DMS 273 treated with DMSO at 0.1 percent for 48 hours (cell line): ENCODE measurements around the gene COL4A5.

ENCODE experiments used
- DNase-seq: peaks from one replicate; lab custom pipeline; 2025; lab: John Stamatoyannopoulos, UW

The COL4A5 gene

DNA sequence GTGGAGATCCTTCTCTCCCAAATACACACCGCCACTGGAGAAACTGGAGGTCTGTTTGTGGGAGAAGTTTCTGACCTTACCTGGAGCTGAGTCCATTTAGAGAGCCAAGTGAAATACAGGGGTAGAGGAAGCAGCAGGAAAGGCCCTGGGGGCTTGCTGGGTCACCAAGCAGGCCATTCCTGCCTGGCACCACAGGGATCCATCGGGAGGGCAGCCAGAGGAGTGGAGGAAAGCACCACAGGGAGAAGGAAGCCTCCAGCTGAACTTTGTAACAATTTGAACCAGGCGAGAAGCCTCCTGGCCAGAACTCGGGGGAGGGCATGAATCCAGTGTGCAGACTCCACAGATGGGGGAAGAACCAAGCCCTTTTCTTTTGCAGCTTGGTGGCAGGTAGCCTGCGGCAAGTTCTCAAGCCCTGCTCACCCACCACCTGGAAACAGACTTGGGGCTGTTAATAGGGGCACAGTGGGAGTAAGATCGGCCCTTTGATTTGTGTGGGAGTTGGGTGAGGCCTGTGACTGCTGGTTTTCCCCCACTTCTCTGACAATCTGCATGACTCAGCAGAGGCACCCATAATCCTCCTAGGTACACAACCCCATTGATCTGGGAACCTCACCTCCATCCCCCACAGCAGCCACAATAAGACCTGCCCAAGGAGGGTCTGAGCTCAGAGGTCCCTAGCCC lies 202.1 kb downstream of the COL4A5 start:
- DNase-seq = no peak

DNA sequence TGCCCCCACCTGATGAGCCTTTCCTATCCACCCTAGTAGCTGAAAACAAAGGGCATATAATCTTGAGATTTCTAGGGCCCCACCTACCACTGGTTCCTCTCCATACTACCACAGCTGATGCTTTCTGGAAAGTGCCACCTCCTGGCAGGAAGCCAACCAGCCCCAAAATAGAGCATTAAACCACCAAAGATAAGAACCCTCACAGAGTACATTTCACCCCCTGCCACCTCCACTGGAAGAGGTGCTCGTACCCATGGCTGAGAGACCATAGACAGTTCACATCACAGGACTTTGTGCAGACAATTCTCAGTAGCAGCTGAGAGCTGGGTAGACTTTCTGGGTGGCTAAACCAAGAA lies 202.6 kb downstream of the COL4A5 start:
- DNase-seq = no peak

DNA sequence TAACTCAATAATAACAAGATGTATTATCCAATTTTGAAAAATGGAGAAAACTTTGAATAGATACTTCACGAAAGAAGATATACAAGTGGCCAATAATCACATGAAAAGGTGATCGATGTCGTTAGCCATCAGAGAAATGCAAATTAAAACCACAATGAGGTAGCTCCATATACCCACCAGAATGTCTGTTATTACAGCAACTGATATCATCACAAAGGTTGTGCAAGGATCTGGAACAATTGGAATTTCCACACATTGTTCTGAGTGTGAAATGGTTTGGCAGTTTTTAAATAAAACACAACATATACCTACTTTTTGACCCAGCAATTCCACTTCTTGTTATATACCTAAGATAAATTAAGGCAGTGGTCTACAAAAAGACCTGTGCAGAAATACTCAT lies 225.1 kb downstream of the COL4A5 start:
- DNase-seq = no peak

DNA sequence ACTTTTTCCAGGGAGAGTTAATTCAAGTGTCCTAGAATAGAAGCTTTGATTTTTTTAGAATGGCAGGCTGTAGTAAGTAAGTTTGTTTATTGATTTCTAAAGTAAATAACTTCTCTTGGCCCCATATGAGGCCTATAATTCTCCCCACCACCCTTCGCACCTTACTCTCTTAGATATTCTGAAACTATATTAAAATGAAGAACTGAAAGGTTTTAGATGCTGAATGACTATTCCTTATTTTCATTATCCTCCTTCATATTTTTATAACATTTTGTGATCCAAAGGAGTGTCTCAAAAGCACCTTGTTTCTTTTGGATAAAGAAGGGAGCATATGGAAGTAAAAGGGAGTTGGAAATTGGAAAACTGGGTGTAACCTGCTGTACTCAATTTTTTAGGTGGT lies 226.5 kb downstream of the COL4A5 start:
- no peak for DNase-seq

DNA sequence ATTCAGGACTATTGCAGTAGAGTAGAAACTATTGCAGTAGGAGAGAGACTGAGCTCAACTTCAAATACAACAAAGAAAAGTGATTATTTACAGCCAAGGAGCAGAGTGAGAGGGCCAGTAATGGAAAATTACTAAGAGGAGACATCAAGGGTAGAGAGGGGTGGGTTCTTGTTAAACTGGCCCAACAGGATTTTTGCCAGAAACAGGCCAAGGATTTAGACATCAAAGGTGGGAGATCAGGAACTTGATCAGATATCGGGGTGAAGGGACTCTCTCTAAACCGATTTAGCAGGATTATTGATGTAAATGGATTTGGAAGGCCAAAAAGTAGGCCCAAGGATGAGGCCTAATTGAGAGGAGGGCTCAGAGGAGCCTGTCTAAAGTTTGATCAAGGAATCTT lies 231.9 kb downstream of the COL4A5 start:
- DNase-seq = no peak

DNA sequence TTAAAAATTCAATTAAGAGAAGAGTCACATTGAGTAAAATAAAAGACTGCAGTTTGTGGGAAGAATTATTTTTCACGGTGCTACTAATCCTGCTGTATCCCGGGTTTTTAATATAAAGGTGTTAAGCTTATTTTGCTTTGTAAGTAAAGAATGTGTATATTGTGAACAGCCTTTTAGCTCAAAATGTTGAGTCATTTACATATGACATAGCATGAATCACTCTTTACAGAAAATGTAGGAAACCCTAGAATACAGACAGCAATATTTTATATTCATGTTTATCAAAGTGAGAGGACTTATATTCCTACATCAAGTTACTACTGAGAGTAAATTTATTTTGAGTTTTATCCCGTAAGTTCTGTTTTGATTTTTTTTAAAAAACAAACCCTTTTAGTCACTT lies 257.1 kb downstream of the COL4A5 start:
- DNase-seq = no peak

DNA sequence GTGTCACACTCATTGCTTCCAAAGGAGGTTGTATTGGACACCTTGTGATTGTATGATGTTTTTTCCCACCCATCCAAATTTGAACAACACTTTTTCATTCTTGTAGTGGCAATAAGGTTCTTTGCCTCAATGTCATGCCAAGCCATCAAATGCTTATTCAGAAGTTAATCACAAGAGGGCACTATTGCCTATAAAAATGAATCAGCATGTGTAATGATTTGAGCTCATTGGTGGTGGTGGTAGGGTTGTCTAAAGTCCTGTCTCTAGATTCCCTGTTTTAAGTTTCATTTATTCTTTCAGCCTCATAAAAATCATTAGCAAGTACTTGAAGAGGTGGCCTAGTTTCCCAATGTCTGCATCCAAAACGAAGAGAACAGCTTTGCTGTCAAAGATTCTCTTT lies 259.7 kb downstream of the COL4A5 start:
- no peak for DNase-seq

DNA sequence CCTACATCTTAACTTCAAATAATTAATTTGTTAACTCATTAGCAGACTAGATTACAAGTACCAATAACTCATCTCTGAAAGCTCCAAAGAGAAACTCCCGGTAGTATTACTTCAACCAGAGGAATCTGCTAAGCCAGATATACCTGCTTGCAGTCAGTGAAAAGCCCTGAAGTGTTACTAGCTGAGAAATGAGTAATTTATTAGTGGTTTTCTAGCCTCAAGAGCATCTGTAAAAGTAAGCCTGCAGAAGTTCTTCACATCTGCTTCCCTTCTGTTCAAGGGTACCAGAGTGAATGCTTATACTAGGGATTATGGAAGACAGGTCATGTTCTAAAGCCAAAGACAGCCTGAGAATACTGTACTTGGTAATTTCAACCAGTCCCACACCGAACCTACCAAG lies 262.0 kb downstream of the COL4A5 start:
- no peak for DNase-seq

DNA sequence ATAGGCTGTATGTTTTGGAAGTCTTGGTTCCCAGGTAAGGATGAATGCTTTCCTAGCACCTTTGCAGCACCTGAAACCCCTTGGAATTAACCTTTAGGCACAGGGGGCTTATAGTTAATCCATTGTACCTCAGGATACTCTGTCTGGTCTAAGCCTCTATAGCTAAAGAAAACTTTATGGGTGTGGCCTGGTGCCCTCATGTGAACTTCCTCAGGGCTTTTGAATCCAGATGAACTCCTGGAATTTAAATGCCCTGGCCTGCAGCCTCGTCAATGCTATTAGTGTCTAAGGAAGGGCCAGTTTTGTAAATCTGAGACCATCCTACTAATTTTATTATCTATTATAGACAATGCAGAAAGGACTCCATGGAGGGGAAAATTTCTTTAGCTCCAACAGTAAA lies 262.9 kb downstream of the COL4A5 start:
- DNase-seq = no peak

DNA sequence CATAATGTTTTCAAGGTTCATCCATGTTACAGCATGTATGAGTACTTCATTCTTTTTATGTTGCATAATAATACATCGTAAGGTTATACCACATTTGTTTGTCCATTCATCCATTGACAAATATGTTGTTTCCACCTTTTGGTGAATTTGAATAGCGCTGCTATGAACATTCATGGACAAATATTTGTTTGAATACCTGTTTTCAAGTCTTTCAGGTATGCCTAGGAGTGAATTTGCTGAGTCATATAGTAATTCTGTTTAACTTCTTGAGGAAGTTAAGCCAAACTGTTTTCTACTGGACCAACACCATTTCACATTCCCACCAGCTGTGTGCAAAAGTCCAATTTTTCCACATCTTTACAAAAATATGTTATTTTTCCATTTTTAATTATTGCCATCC lies 265.2 kb downstream of the COL4A5 start:
- no peak for DNase-seq

DNA sequence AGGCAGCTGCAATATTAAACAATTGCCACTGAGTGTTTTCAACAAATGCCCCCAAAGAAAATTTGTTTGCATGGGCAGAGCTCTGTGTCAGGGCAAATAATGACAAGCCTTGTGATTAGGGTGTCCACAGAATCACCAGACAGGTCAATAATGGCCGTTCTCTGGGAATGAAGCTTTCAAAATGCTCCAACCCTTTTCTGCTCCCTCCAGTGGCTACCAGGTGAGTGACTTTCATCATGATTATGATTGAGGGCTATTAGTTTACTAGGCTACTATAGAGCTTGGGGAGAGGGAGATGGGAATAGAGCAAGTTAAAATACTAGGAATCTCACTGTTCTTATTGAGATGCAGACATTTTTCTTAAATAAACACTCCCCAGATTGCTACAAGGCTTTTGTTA lies 273.2 kb downstream of the COL4A5 start:
- DNase-seq = no peak

DNA sequence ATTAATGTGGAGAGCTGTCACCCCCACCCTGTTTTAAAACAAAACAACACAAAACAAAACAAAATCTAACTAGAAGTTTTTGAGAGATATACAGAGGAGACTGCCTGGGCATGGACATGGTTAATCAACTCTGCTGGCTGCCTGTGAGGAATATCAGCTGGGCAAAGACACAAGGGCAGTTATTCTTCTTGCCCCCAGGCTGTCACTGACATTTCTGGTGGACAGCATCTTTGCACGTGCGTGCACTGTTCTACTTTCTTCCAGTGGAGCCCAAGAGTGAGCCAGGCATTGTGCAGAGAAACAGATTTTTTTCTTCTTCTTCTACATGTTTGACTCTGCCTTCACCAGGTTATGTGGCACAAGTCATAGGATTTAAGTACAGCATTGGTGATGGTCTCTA lies 282.9 kb downstream of the COL4A5 start:
- no peak for DNase-seq

DNA sequence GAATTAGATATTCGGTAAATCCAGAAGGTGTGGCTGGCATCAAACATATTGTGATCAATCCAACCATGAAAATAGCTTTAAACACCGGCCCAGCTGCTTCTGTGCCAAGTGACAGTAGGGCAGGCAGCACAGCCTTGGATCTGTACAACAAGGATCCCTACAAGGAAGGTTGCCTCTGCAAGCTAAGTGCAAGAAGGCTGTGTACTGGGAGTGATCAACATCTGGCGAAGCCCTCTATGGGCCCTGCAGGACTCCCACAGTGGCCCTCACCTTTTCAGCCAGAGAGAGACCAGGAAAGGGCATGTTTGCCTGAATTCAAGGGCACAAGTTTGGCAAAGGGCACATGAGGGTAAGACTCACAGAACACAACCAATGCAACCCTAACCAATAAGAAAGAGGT lies 287.1 kb downstream of the COL4A5 start:
- DNase-seq = no peak

DNA sequence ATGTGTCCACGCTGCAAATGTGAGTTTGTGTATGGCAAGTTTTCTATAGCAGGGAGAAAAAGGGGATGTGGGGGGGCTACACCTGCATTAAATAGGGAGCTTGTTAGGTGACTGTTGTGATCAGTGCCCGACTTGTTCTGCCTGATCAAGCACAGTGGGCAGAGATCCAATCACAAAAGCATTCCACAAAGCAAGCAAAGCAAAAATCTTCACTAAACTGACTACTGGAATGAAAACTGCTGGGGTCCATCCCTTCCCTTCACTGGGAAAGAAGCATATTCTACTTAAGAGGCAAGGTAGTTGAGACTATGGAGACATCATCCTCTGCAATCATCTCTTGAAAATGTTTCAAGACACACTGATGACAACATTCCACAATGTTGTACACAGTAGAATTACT lies 291.5 kb downstream of the COL4A5 start:
- no peak for DNase-seq

DNA sequence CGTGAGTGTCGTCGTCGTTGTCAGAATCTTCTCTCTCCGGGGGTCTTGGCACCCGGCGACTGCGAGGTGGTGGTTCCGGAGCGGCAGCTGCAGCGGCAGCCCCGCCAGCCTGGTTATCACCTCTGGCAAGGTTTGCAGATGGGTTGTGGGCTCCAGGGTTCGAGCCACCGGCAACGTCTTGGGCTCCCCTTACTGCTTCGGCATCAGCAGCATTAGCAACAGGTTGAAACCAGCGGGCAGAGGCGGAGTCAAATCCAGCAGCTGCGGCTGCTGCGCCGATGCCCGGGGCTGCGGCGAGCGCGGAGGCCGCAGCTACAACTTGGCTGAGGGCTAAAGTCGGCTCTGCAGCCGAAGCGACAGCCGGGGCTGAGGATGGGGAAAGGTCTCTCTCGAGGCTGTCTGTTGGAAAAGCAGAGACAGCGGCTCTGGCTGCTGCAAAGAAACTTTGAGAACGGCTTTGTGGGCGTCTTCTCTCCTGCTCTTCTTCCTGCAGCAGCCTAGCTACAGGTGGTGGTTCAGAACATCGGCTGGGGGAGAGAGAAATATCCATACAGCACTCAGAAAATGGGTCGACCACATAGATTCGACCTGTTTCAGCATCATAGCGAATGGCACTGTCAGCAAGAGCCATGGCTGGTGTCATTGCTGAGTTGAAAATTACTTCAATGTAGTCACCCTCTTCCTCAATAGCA lies 293.1 kb downstream of the COL4A5 start:
- no peak for DNase-seq

DNA sequence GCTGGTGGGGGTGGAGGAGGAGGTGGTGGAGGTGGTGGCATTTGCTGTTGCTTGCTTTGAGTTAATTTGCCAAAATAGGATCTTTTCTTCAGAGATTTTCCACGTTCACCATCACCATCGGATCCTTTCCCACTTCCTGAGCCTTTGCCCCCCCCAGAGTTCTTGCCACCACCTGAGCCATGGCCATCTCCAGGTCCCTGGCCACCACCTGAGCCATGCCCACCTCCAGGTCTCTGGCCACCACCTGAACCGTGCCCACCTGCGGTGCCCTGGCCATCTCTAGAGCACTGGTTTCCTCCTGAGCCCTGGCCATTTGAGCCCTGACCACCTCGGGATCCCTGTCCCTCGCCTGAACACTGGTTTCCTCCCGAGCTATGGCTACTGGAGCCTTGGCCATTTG lies 294.8 kb downstream of the COL4A5 start:
- no peak for DNase-seq

DNA sequence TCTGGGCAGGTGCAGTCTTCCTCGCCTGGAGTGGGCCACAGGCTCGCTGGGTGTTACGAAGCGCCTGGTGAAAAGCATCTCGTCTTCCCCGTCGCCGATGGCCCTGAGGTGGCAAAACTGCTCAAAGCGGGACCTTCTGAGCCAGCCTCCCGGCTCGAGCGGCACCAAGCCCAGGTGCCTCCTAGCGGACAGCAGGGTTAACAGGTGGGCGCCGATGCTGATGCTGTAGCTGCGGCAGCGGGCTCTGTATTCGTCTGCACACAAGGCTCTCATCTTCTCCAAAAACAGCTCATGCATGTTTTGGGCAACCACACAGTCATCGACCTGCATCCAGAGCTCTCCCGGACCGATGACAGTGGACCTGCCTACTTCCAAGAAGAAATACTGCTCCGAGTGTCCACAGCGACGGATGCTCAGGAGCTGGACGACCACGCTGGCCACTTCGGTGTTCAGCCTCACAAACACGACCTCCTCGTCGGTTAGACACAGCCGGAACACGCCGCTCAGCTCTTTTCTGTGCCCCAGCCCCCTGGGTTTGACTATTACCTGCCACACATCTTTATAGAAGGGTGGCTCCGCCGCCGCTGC lies 295.5 kb downstream of the COL4A5 start:
- DNase-seq = no peak

DNA sequence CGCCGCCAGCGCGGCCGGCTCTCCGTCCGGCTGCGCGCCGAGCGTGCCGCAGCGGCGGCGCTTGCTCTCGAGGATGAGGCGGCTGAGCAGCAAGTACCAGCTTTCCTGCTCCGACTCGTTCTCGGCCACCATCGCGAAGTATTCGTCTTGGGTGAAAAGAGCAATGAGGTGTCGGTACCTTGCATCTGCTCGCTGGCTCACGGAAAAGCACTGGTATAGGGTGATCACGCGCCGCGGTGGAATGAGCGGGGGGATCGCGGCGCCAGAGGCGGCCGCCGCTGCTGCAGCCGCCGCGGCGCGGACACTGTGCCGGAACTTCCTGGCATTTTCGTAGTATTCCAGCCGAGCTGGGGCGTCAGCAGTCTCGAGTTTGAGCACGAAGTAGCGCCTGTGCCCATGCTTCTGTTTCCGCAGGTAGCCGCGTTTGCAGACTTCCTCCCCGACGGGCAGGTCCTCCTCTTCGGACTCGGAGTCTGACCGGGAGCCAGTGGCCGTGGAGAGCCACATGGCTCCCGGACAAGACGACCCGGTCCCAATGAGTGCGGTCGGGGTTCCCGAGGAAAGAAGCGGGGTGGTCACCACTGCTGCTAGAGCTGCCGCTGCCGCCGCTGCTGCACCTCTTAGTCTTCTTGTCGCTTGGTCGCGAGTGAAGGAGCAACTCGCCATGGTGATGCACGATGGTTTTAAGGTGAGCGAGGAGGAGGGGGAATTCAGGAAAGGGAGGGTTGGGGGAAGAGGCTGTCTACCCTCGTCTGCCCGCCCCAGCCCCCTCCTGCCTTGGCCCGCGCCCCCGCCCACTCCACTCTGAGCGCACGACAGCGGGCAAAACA lies 296.3 kb downstream of the COL4A5 start:
- DNase-seq = no peak

DNA sequence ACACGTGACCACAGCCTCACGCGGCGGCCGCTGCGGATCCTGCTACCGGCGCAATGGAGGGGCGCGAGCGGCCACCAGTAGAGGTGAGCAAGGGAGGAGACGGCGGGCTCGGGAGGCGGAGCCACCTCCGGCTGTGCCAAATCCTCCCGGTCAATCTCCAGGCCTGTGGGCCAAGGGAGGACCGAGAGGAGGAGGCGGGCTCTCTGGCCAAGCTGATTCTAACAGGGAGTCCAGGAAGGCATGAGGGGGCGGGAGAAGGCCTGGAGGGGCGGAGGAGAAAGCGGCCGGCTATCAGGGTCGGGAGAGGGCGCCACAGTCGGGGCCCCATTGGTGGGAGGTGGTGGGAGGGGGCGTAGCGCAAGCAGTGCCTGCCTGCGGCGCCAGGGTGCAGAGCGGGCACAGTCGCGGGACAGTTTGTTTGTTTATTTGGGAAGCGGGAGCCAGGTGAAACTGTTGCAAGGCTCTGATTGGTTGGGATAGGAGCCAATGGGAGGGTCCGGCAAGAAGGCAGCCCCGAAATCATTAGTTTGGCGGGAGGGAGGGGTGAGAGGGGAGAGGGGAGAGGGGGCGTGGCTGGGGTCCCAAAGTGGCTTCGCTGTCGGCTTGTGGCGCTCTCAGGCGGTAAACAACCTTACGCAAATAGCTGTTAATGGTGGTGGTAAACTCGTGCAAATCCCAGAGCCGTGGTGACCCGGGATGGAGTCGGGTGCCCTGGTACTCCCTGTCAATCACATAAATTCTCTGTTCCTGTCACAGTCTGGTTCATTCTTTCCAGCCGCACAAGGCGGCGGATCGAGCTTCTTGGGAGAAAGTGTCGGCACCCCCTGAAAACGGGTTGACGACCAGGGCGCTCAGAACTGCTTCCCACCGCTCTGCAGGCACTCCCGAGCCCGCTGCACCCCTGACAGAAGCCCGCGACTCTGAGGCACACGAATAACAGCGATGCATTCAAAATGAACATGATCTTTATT lies 297.2 kb downstream of the COL4A5 start, which contains the start of gene IRS4:
IRS4 (minus strand) TSS at position 55 of the 971 bp plus-strand sequence.
- no peak for DNase-seq

DNA sequence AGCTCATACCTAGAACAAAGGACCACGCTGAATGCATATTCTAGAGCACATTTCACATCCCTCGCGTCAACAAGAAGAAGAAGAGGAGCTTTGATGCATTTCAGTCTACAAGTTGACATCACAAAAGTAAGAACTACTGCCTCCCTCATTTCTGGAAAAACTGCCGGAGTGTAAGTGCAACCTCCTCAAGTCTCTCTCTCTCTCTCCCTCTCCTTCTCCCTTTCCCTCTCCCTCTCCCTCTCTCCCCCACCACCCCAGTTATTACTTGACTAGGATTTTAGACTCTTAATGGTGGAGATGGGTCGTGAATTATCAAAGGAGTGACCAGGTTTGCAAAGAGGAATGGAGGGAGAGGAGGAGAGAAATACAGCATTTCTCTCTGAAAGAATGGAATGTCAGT lies 298.1 kb downstream of the COL4A5 start:
- DNase-seq = no peak

DNA sequence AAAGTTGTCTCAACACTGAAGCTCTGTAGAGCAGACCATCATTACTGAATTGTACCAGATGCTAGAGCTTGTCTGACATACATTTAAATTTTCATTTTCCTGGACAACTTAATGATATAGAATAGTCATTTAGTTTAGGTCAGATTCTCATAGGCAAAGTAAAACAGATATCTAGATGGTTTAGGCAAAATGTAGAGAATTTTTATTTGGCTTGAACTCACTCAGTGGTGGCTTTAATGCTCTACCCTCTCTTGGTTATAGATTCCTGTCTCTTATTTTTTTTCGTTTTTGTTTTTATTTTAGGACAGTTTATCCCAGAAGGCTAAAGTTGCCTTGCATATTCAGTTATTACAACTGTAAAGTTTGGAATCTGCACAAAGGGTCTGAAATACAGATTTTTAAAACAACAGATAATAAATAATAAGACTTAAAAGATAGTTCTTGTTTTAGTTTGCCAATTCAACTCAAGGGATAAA lies 300.7 kb downstream of the COL4A5 start:
- no peak for DNase-seq
